ENCODE results near the gene RBPJL. TPM values are rescaled to one million over a fixed set of nuclear protein-coding genes. Genes with fewer than 3 reads are reported as not detected.

RBPJL gene
- total RNA-seq, 1 experiment from 2014 or later: not detected

GRCh38 chr20:45353746-45354145, 47.1 kb downstream of the RBPJL start:
- H3K27me3 Mint-ChIP-seq (ENCODE audit: unreplicated experiment): no peaks in the 10 kb centered on the region
- no peak for DNase-seq
- no TSS peak for BruUV-seq (replicated peaks)
- H3K27ac Mint-ChIP-seq (ENCODE audit: unreplicated experiment): no peak overlapping the region
- H3K9me3 Mint-ChIP-seq (ENCODE audit: low read depth, unreplicated experiment): no peaks in the 10 kb centered on the region
- H3K36me3 Mint-ChIP-seq (ENCODE audit: insufficient read depth, unreplicated experiment): peaks cover 11% of the 10 kb centered on the region
- TF ChIP-seq CTCF (IDR thresholded peaks at IDR 0.05; ENCODE audit: unreplicated experiment): no peak
- H3K4me3 Mint-ChIP-seq (ENCODE audit: low read depth, unreplicated experiment): no peak overlapping the region
- CTCF ChIA-PET: interaction anchor here (0.6 to 1.6 kb wide), 2 partner anchors 12 to 31 kb away, joined by 4 read pairs; no protein-coding TSS in a partner anchor
- H3K4me1 Mint-ChIP-seq (ENCODE audit: low read depth, unreplicated experiment): peaks cover 23% of the 10 kb centered on the region
- intact Hi-C loops (cut with micrococcal nuclease; ENCODE audit: unreplicated experiment): no loop called here

DNA sequence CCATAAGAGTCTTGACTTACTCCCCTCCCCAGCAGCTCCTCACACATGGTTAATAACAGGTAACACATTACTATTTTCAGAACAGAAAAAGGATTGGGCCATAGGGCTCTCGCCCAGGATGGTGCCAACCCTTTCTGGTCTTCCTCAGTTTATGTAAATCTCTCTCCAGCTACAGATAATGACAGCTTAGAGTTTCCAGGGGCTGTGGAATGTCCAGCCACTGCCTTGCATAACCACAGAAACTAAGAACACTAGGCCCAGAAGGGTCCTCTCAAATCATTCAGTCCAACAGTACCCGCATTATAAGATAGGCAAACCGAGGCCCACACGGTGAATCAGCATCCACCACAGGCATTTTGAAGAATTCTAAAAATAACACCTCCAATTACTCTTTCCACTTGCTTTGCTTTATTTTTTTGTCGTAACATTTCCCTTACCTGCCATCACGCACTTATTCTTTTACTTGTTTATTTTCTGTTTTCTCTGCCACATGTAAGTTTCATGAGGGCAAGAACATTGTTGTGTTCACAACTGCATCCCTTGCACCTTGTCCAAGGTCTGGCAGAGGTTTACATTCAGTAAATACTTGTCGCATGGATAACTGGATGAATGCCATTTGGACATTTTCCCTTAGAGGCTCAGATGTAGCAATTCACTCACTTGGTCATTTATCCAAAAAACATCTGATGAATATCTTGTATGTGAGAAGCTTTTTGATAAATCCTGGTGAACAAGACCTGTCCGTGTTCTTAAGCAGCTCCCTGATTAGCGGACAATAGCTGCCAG, 48.0 kb downstream of the RBPJL start:
- intact Hi-C loops (cut with micrococcal nuclease; ENCODE audit: unreplicated experiment): no loop called here
- Mint-ChIP-seq H3K27me3 (ENCODE audit: unreplicated experiment) (no peaks in the 10 kb centered on the region), H3K27ac (ENCODE audit: unreplicated experiment) (no peak overlapping the region), H3K9me3 (ENCODE audit: low read depth, unreplicated experiment) (no peaks in the 10 kb centered on the region), H3K4me1 (ENCODE audit: low read depth, unreplicated experiment) (peaks cover 31% of the 10 kb centered on the region), H3K4me3 (ENCODE audit: low read depth, unreplicated experiment) (no peak overlapping the region), H3K36me3 (ENCODE audit: insufficient read depth, unreplicated experiment) (peaks cover 15% of the 10 kb centered on the region)
- DNase-seq: no peak
- BruUV-seq (replicated peaks): no TSS peak
- CTCF ChIA-PET: interaction anchor here (0.5 to 2.2 kb wide), 6 partner anchors 13 to 277 kb away, joined by 3 to 5 read pairs (median 4); no protein-coding TSS in a partner anchor
- no peak for TF ChIP-seq CTCF (IDR thresholded peaks at IDR 0.05; ENCODE audit: unreplicated experiment)

DNA sequence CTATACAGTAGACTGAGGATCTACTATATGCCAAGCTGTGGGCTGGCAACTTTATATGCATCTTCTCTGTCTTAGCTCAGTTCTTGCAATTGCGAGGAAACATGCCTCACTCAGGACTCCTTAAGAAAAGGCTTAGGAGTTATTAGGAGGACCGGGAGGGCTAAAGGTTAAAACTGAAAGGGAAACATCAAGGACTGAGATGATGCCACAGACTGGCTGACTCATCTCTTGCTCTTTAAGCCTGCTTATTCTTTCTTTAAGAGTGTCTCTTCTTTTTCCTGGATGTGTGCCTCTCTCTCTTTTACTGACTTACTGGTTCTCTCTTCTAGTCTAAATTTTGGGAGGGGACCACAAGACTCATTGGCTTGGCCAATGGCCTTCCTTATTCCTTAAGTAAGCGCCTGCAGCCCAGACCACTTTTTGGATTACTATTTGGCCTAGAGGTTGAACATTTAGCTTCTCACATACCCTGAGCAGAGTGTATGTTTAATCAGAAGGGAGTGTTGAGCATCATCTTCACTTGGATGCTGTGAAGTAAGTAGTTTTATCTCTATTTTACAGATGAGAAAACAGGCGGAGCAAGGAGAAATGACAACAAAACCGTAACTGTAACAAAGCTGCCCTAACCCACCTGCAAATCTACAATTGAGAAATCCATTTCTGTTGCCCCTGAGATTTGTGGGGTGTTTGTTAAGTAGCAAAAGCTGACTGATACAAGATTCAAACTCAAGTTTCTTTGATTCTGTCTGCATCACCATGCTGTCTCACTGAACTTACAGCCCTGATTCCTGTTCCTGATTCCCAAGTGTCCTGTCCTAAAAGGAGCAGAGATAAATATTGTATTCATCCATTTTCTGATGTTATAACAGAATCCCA, 48.8 kb downstream of the RBPJL start:
- H3K9me3 Mint-ChIP-seq (ENCODE audit: low read depth, unreplicated experiment): no peaks in the 10 kb centered on the region
- intact Hi-C loops (cut with micrococcal nuclease; ENCODE audit: unreplicated experiment): no loop called here
- no peak for TF ChIP-seq CTCF (IDR thresholded peaks at IDR 0.05; ENCODE audit: unreplicated experiment)
- CTCF ChIA-PET: interaction anchor here (0.5 to 2.2 kb wide), 5 partner anchors 14 to 278 kb away, joined by 3 to 5 read pairs (median 4); no protein-coding TSS in a partner anchor
- no peak overlapping the region for H3K4me3 Mint-ChIP-seq (ENCODE audit: low read depth, unreplicated experiment)
- H3K36me3 Mint-ChIP-seq (ENCODE audit: insufficient read depth, unreplicated experiment): peaks cover 23% of the 10 kb centered on the region
- BruUV-seq (replicated peaks): no TSS peak
- no peak overlapping the region for H3K27ac Mint-ChIP-seq (ENCODE audit: unreplicated experiment)
- H3K27me3 Mint-ChIP-seq (ENCODE audit: unreplicated experiment): no peaks in the 10 kb centered on the region
- no peak for DNase-seq
- H3K4me1 Mint-ChIP-seq (ENCODE audit: low read depth, unreplicated experiment): peaks cover 40% of the 10 kb centered on the region

- no TSS peak for BruUV-seq (replicated peaks)
- no peak for DNase-seq
- H3K9me3 Mint-ChIP-seq (ENCODE audit: low read depth, unreplicated experiment): no peaks in the 10 kb centered on the region
- H3K27ac Mint-ChIP-seq (ENCODE audit: unreplicated experiment): peak overlapping the region; percentile 79
- no peaks in the 10 kb centered on the region for H3K27me3 Mint-ChIP-seq (ENCODE audit: unreplicated experiment)
- no peak overlapping the region for H3K4me3 Mint-ChIP-seq (ENCODE audit: low read depth, unreplicated experiment)
- peaks cover 43% of the 10 kb centered on the region for H3K36me3 Mint-ChIP-seq (ENCODE audit: insufficient read depth, unreplicated experiment)
- peaks cover 64% of the 10 kb centered on the region for H3K4me1 Mint-ChIP-seq (ENCODE audit: low read depth, unreplicated experiment)
- CTCF ChIA-PET: interaction anchor here (0.9 to 5.1 kb wide), 9 partner anchors 11 to 79 kb away, joined by 3 to 57 read pairs (median 6); partner anchors contain the start of gene SDC4
- intact Hi-C loops (cut with micrococcal nuclease; ENCODE audit: unreplicated experiment): loop anchor here (2.0 kb wide), 2 partner anchors 14 to 36 kb away; no protein-coding TSS in a partner anchor
- no peak for TF ChIP-seq CTCF (IDR thresholded peaks at IDR 0.05; ENCODE audit: unreplicated experiment)
Measured at GRCh38 chr20:45358282-45359068, 51.8 kb downstream of the RBPJL start.
